WTC11 (cell line): ENCODE results near the gene NEB. TPM values are rescaled to one million over a fixed set of nuclear protein-coding genes. Genes with fewer than 3 reads are reported as not detected.

Experiments
- ATAC-seq: fragments of 200-7000 bp; cut with Tn5 transposase; 2 replicates; pipeline ENCODE4 v1.10.0; 2021; ENCODE audit warnings: mild to moderate bottlenecking, moderate library complexity
- CTCF ChIA-PET: fragments of 300-600 bp; sonication (Branson Sonifier 250); formaldehyde crosslinking; loops from one replicate; lab custom pipeline; 2021; ENCODE audit warnings: antibody characterized with exemption; lab: Charles Lee
- POLR2A ChIA-PET: fragments of 350-600 bp; sonication (Branson Sonifier 250); formaldehyde crosslinking; loops from one replicate; lab custom pipeline; 2021; ENCODE audit warnings: antibody characterized with exemption; lab: Charles Lee
- DNase-seq: peaks from one replicate; pipeline ENCODE4 v3.0.0; 2021; ENCODE audit warnings: low spot score
- H3K27ac Mint-ChIP-seq: 2 replicates; pipeline ENCODE4 v1.8.0; 2021; ENCODE audit warnings: mixed read lengths
- H3K27me3 Mint-ChIP-seq: 2 replicates; pipeline ENCODE4 v1.8.0; 2021; ENCODE audit warnings: low read depth, mild to moderate bottlenecking, moderate library complexity, mixed read lengths
- H3K36me3 Mint-ChIP-seq: 2 replicates; pipeline ENCODE4 v1.8.0; 2021; ENCODE audit warnings: mixed read lengths
- H3K4me1 Mint-ChIP-seq: 2 replicates; pipeline ENCODE4 v1.8.0; 2022; ENCODE audit warnings: mixed read lengths
- H3K4me3 Mint-ChIP-seq: 2 replicates; pipeline ENCODE4 v1.8.0; 2021; ENCODE audit warnings: mild to moderate bottlenecking, moderate library complexity, mixed read lengths
- H3K9me3 Mint-ChIP-seq: 2 replicates; pipeline ENCODE4 v1.8.0; 2021; ENCODE audit warnings: mixed read lengths
- CREM ChIP-seq: sonication (generic); formaldehyde crosslinking; IDR thresholded peaks from 2 replicates; pipeline ENCODE4 v1.8.1; 2022; ENCODE audit warnings: mild to moderate bottlenecking, missing genetic modification reagents, moderate library complexity
- HMGA2 ChIP-seq: fragments of 250-450 bp; sonication (Bioruptor Pico); IDR thresholded peaks from 2 replicates; pipeline ENCODE4 v1.4.0; 2021; ENCODE audit warnings: mild to moderate bottlenecking, moderate library complexity
- NFATC4 ChIP-seq: fragments of 250-450 bp; sonication (Bioruptor Pico); IDR thresholded peaks from 2 replicates; pipeline ENCODE4 v1.9.0; 2021; ENCODE audit warnings: mild to moderate bottlenecking
- NFE2L1 ChIP-seq: sonication (generic); formaldehyde crosslinking; IDR thresholded peaks from 2 replicates; pipeline ENCODE4 v1.8.1; 2023; ENCODE audit warnings: missing genetic modification reagents
- OVOL2 ChIP-seq: fragments of 250-450 bp; sonication (Bioruptor Pico); IDR thresholded peaks from 2 replicates; pipeline ENCODE4 v1.9.0; 2021; ENCODE audit warnings: mild to moderate bottlenecking, borderline replicate concordance
- PRRX2 ChIP-seq: fragments of 250-450 bp; sonication (Bioruptor Pico); IDR thresholded peaks from 2 replicates; pipeline ENCODE4 v1.8.0; 2021; ENCODE audit warnings: mild to moderate bottlenecking
- TEAD4 ChIP-seq: sonication (generic); formaldehyde crosslinking; IDR thresholded peaks from 2 replicates; pipeline ENCODE4 v1.8.0; 2022; ENCODE audit warnings: mild to moderate bottlenecking, missing genetic modification reagents
- TP53 ChIP-seq: sonication (generic); formaldehyde crosslinking; IDR thresholded peaks from 2 replicates; pipeline ENCODE4 v1.8.1; 2023; ENCODE audit warnings: mild to moderate bottlenecking, missing genetic modification reagents
- ZNF232 ChIP-seq: sonication (generic); formaldehyde crosslinking; IDR thresholded peaks from 2 replicates; pipeline ENCODE4 v1.8.0; 2022; ENCODE audit warnings: mild to moderate bottlenecking, missing genetic modification reagents
- ZNF416 ChIP-seq: fragments of 250-450 bp; sonication (Bioruptor Pico); IDR thresholded peaks from 2 replicates; pipeline ENCODE4 v1.9.0; 2021; ENCODE audit warnings: mild to moderate bottlenecking, inconsistent platforms
- total RNA-seq: library from RNA; stranded (reverse); gene quantifications from 3 replicates; pipeline ENCODE4 v1.2.3, GENCODE V29; 2021
- TF ChIP-seq, protein P1 (sequence below): fragments of 250-450 bp; sonication (Bioruptor Pico); conservative IDR thresholded peaks from 2 replicates; pipeline ENCODE4 v1.9.0; 2021; ENCODE audit warnings: mild to moderate bottlenecking
- TF ChIP-seq, protein P2 (sequence below): sonication (generic); formaldehyde crosslinking; IDR thresholded peaks from 2 replicates; pipeline ENCODE4 v1.8.1; 2022; ENCODE audit warnings: missing genetic modification reagents, borderline replicate concordance
- TF ChIP-seq, protein P3 (sequence below): fragments of 250-450 bp; sonication (Bioruptor Pico); IDR thresholded peaks from 2 replicates; pipeline ENCODE4 v2.1.2; 2022; ENCODE audit warnings: mild to moderate bottlenecking, moderate library complexity
- TF ChIP-seq, protein P4 (sequence below): sonication (generic); formaldehyde crosslinking; IDR thresholded peaks from 2 replicates; pipeline ENCODE4 v1.8.0; 2023; ENCODE audit warnings: missing genetic modification reagents
- TF ChIP-seq, protein P5 (sequence below): sonication (generic); formaldehyde crosslinking; IDR thresholded peaks from 2 replicates; pipeline ENCODE4 v1.8.0; 2022; ENCODE audit warnings: mild to moderate bottlenecking, missing genetic modification reagents
- TF ChIP-seq, protein P6 (sequence below): fragments of 200-600 bp; IDR thresholded peaks from 2 replicates; pipeline ENCODE4 v1.8.0; 2022; ENCODE audit warnings: antibody characterized with exemption

The NEB gene
- total RNA-seq, 1 experiment from 2014 or later: 1.9 TPM

DNA sequence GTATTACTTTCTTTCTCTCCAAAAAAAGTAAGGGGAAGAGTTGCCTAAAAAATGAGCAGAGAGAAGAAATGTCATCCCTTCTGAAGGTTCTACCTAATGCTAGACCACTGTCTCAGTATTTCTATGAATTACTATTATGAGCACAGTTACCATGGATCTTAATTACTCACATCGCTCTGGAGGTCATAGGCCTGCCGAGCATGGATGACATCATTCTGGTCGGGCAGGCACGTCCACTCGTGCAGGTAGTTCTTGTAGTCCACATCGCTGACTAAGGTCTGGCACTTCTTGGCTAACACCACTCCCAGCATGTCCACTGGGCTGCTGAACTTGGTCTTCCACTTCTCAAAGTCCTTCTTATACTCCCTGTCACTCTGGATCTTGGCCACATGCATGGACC, 106.9 kb downstream of the NEB start (continued):
- TF ChIP-seq, protein P1, sequence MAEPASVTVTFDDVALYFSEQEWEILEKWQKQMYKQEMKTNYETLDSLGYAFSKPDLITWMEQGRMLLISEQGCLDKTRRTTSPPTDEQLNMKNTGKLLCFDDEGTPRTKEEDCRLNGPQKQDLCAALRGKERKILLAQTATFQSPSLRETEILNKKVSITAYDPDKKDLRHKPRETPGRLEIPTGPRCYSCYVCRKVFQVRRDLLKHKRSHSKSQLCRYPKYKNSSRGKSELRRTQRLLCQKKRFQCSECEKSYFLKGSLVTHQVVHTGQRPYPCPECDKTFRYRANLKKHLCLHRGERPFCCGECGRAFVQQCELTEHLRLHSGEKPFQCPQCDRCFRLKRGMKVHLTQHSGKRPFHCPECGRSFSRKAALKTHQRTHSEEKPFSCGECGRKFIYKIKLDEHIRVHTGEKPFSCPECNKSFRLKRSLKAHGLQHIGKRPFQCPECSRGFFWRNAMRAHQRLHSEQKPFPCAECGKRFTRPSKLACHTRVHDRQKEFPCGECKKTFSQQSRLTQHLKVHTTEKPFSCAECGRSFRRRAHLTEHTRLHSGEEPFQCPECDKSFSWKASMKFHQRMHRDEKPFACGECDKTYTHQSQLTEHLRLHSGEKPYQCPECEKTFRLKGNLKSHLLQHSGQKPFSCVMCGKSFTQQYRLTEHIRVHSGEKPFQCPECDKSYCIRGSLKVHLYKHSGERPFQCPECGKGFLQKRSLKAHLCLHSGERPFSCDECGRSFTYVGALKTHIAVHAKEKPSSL: no peak
- TF ChIP-seq ZNF416 (CRISPR knock-in tag) (no peak), OVOL2 (CRISPR knock-in tag) (no peak), NFATC4 (CRISPR knock-in tag) (no peak)
- TF ChIP-seq, protein P2, sequence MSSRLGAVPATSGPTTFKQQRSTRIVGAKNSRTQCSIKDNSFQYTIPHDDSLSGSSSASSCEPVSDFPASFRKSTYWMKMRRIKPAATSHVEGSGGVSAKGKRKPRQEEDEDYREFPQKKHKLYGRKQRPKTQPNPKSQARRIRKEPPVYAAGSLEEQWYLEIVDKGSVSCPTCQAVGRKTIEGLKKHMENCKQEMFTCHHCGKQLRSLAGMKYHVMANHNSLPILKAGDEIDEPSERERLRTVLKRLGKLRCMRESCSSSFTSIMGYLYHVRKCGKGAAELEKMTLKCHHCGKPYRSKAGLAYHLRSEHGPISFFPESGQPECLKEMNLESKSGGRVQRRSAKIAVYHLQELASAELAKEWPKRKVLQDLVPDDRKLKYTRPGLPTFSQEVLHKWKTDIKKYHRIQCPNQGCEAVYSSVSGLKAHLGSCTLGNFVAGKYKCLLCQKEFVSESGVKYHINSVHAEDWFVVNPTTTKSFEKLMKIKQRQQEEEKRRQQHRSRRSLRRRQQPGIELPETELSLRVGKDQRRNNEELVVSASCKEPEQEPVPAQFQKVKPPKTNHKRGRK (CRISPR knock-in tag): no peak
- TF ChIP-seq, protein P3, sequence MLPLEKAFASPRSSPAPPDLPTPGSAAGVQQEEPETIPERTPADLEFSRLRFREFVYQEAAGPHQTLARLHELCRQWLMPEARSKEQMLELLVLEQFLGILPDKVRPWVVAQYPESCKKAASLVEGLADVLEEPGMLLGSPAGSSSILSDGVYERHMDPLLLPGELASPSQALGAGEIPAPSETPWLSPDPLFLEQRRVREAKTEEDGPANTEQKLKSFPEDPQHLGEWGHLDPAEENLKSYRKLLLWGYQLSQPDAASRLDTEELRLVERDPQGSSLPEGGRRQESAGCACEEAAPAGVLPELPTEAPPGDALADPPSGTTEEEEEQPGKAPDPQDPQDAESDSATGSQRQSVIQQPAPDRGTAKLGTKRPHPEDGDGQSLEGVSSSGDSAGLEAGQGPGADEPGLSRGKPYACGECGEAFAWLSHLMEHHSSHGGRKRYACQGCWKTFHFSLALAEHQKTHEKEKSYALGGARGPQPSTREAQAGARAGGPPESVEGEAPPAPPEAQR (CRISPR knock-in tag): no peak

DNA sequence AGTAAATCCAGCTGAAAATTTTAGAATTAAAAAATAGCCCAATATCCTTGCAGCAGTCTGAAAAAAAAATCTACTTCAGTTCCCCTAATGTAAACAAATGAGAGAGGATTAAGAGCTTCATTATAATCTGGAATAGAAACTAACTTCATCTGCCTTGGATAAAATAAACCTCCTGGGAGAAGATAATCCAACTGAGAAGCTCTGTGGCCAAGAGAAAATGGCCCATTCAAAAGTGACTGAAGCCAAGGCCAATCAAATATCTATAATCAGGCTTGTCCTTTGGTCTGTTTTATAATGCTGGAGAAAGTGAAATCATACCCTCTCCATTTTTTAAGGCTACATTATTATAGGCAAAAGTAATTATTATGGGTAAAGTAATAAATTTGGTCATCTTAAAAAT, 110.0 kb downstream of the NEB start:
- Mint-ChIP-seq H3K27me3 (no peaks in the 10 kb centered on the region), H3K27ac (no peak overlapping the region), H3K4me3 (no peak overlapping the region), H3K36me3 (no peaks in the 10 kb centered on the region), H3K9me3 (no peaks in the 10 kb centered on the region), H3K4me1 (no peaks in the 10 kb centered on the region)
- no peak for TF ChIP-seq ZNF232
- TF ChIP-seq TEAD4 (CRISPR knock-in tag): no peak
- no peak for TF ChIP-seq TP53
- TF ChIP-seq, protein P4, sequence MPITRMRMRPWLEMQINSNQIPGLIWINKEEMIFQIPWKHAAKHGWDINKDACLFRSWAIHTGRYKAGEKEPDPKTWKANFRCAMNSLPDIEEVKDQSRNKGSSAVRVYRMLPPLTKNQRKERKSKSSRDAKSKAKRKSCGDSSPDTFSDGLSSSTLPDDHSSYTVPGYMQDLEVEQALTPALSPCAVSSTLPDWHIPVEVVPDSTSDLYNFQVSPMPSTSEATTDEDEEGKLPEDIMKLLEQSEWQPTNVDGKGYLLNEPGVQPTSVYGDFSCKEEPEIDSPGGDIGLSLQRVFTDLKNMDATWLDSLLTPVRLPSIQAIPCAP (CRISPR knock-in tag): no peak
- TF ChIP-seq PRRX2: no peak
- no peak for TF ChIP-seq HMGA2
- TF ChIP-seq, protein P5, sequence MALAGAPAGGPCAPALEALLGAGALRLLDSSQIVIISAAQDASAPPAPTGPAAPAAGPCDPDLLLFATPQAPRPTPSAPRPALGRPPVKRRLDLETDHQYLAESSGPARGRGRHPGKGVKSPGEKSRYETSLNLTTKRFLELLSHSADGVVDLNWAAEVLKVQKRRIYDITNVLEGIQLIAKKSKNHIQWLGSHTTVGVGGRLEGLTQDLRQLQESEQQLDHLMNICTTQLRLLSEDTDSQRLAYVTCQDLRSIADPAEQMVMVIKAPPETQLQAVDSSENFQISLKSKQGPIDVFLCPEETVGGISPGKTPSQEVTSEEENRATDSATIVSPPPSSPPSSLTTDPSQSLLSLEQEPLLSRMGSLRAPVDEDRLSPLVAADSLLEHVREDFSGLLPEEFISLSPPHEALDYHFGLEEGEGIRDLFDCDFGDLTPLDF (CRISPR knock-in tag): no peak
- no peak for TF ChIP-seq NFE2L1 (CRISPR knock-in tag)
- TF ChIP-seq CREM: no peak
- TF ChIP-seq, protein P3 (CRISPR knock-in tag): no peak
- TF ChIP-seq, protein P6, sequence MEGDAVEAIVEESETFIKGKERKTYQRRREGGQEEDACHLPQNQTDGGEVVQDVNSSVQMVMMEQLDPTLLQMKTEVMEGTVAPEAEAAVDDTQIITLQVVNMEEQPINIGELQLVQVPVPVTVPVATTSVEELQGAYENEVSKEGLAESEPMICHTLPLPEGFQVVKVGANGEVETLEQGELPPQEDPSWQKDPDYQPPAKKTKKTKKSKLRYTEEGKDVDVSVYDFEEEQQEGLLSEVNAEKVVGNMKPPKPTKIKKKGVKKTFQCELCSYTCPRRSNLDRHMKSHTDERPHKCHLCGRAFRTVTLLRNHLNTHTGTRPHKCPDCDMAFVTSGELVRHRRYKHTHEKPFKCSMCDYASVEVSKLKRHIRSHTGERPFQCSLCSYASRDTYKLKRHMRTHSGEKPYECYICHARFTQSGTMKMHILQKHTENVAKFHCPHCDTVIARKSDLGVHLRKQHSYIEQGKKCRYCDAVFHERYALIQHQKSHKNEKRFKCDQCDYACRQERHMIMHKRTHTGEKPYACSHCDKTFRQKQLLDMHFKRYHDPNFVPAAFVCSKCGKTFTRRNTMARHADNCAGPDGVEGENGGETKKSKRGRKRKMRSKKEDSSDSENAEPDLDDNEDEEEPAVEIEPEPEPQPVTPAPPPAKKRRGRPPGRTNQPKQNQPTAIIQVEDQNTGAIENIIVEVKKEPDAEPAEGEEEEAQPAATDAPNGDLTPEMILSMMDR: no peak
- DNase-seq (no peak), ATAC-seq (no peak)
- ChIA-PET CTCF (no interaction called here), POLR2A (no interaction called here)
